K562 (cell line): ENCODE measurements around the gene EGR1. TPM values are rescaled to one million over a fixed set of nuclear protein-coding genes. Genes with fewer than 3 reads are reported as not detected.

Experiments used
- BRD4 ChIP-seq: fragments of 200-600 bp; sonication (generic); IDR thresholded peaks from 2 replicates; pipeline ENCODE4 v1.6.1; 2017; ENCODE audit warnings: inconsistent platforms
- CBFA2T2 ChIP-seq: fragments of 450-650 bp; conservative IDR thresholded peaks from 2 replicates; pipeline ENCODE4 v1.6.1; 2017; ENCODE audit warnings: mild to moderate bottlenecking
- CREB1 ChIP-seq, 2 experiments: sonication (generic) in 1 of 2; formaldehyde crosslinking in 1 of 2; IDR thresholded peaks; 2 replicates each; pipeline versions ENCODE4 v1.6.1 to v1.8.0; 2012 to 2022; ENCODE audit warnings: inconsistent platforms in 1 of 2, mild to moderate bottlenecking in 1 of 2, missing genetic modification reagents in 1 of 2, moderate library complexity in 1 of 2
- GTF2A2 ChIP-seq: IDR thresholded peaks from 2 replicates; pipeline ENCODE4 v1.6.1; 2016; ENCODE audit warnings: mild to moderate bottlenecking, missing genetic modification characterization, missing compliant biosample characterization
- HIVEP1 ChIP-seq: fragments of 250-450 bp; sonication (Bioruptor Pico); IDR thresholded peaks from 2 replicates; pipeline ENCODE4 v1.4.0; 2020; ENCODE audit warnings: mild to moderate bottlenecking
- NFYB ChIP-seq: IDR thresholded peaks from 2 replicates; pipeline ENCODE4 v1.6.1; 2011; ENCODE audit warnings: mild to moderate bottlenecking, moderate library complexity; ENCODE audit not compliant: insufficient read length; ENCODE audit errors: extremely low read depth
- POLR3G ChIP-seq: IDR thresholded peaks from 2 replicates; pipeline ENCODE4 v1.6.1; 2011; ENCODE audit not compliant: insufficient read length, insufficient replicate concordance; ENCODE audit errors: extremely low read depth
- SNRNP70 ChIP-seq: fragments of 200-400 bp; formaldehyde crosslinking; optimal IDR thresholded peaks from 2 replicates; pipeline ENCODE3; 2017; ENCODE audit warnings: low read depth, low read length
- STAT5B ChIP-seq: fragments of 250-450 bp; sonication (Bioruptor Pico); IDR thresholded peaks from 2 replicates; pipeline ENCODE4 v1.8.0; 2021; ENCODE audit warnings: mild to moderate bottlenecking, inconsistent platforms
- TBL1XR1 ChIP-seq, 2 experiments: IDR thresholded peaks; 2 replicates each; pipeline ENCODE4 v1.6.1; 2012; ENCODE audit warnings: improper control_type of control experiment in 2 of 2, low read length in 2 of 2, mild to moderate bottlenecking in 1 of 2
- TRIM28 ChIP-seq: fragments of 450-650 bp; IDR thresholded peaks from 2 replicates; pipeline ENCODE4 v1.6.1; 2017
- ZBED1 ChIP-seq: IDR thresholded peaks from 2 replicates; pipeline ENCODE4 v1.6.1; 2014
- ZKSCAN1 ChIP-seq: fragments of 150-350 bp; IDR thresholded peaks from 2 replicates; pipeline ENCODE4 v1.6.1; 2016; ENCODE audit warnings: low read depth, low read length
- ZNF143 ChIP-seq: sonication (generic); formaldehyde crosslinking; IDR thresholded peaks from 2 replicates; pipeline ENCODE4 v1.9.0; 2022; ENCODE audit warnings: mild to moderate bottlenecking, missing genetic modification reagents
- ZNF184 ChIP-seq: sonication (generic); formaldehyde crosslinking; IDR thresholded peaks from 2 replicates; pipeline ENCODE4 v1.5.0; 2020; ENCODE audit warnings: missing genetic modification reagents
- ZNF224 ChIP-seq: sonication (generic); formaldehyde crosslinking; IDR thresholded peaks from 2 replicates; pipeline ENCODE4 v1.8.0; 2022; ENCODE audit warnings: mild to moderate bottlenecking, missing genetic modification reagents
- ZNF740 ChIP-seq, 3 experiments: fragments of 200-800 bp in 1 of 3; sonication (Bioruptor generic) in 1 of 3; sonication (generic) in 1 of 3; formaldehyde crosslinking in 1 of 3; IDR thresholded peaks; 2 replicates each; pipeline versions ENCODE4 v1.6.1 to v1.8.0; 2016 to 2022; ENCODE audit warnings: mild to moderate bottlenecking in 2 of 3, missing compliant biosample characterization in 2 of 3, missing genetic modification characterization in 2 of 3, missing genetic modification reagents in 1 of 3
- polyA plus RNA-seq, 8 experiments: library from polyadenylated mRNA; depleted of rRNA in 4 of 8; stranded (reverse) in 5 of 8; unstranded in 3 of 8; fragments of >200 nt; fragmentation: Nextera tagmentation in 2 of 8; fragmentation: Illumina TruSeq in 1 of 8; extraction: Ambion mirVana in 2 of 8; extraction: Trizol in 1 of 8; gene quantifications; 2 replicates each; pipeline versions ENCODE4 v1.2.1 to v1.2.3, GENCODE V29; 2011 to 2014; ENCODE audit warnings: inconsistent platforms in 1 of 8, missing spikeins in 1 of 8
- total RNA-seq, 7 experiments: library from RNA; depleted of rRNA in 6 of 7; stranded (reverse); fragments of >200 nt in 6 of 7; fragmentation: Illumina TruSeq in 2 of 7; extraction: Trizol in 2 of 7; gene quantifications; 2 replicates each; pipeline versions ENCODE4 v1.2.1 to v1.2.3, GENCODE V29; 2011 to 2021; ENCODE audit warnings: low replicate concordance in 1 of 7
- TF ChIP-seq, protein P1 (sequence below): fragments of 250-450 bp; sonication (Bioruptor Pico); IDR thresholded peaks from 2 replicates; pipeline ENCODE4 v1.8.0; 2022; ENCODE audit warnings: inconsistent platforms, mild to moderate bottlenecking, moderate library complexity, borderline replicate concordance
- TF ChIP-seq, protein P2 (sequence below): fragments of 450-650 bp; IDR thresholded peaks from 2 replicates; pipeline ENCODE4 v1.6.1; 2017; ENCODE audit warnings: antibody characterized with exemption, mild to moderate bottlenecking
- TF ChIP-seq, protein P3 (sequence below): fragments of 250-450 bp; sonication (Bioruptor Pico); IDR thresholded peaks from 2 replicates; pipeline ENCODE4 v1.4.0; 2020; ENCODE audit warnings: mild to moderate bottlenecking

Gene EGR1
- total and polyA plus RNA-seq, 9 of the 15 experiments (the other 6 are each of a cell fraction or from before 2014, with no cell fraction given): 1.3 to 132 (median 21.5) TPM

GRCh38 chr5:138464388-138465260 lies 655 bp upstream of the EGR1 start (continued):
- TF ChIP-seq, protein P1, sequence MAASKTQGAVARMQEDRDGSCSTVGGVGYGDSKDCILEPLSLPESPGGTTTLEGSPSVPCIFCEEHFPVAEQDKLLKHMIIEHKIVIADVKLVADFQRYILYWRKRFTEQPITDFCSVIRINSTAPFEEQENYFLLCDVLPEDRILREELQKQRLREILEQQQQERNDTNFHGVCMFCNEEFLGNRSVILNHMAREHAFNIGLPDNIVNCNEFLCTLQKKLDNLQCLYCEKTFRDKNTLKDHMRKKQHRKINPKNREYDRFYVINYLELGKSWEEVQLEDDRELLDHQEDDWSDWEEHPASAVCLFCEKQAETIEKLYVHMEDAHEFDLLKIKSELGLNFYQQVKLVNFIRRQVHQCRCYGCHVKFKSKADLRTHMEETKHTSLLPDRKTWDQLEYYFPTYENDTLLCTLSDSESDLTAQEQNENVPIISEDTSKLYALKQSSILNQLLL (CRISPR knock-in tag): no peak
- TF ChIP-seq SNRNP70 (no peak), HIVEP1 (CRISPR knock-in tag) (no peak), ZNF224 (CRISPR knock-in tag) (no peak), STAT5B (no peak), ZBED1 (0 out of 2 replicates have a peak, but pooled peaks have one; percentile 16), CREB1 (IDR thresholded peaks at IDR 0.05) (no peak), CREB1 (CRISPR knock-in tag; IDR thresholded peaks at IDR 0.05) (no peak; the same call in 1 of the 2 replicates), ZNF143 (CRISPR knock-in tag) (peak; percentile 63; the same call in 1 of the 2 replicates), BRD4 (peak; percentile 79), NFYB (no peak), ZNF184 (CRISPR knock-in tag) (no peak), POLR3G (no peak), GTF2A2 (tag) (no peak), TRIM28 (no peak), ZKSCAN1 (peak; percentile 12), ZNF740 (CRISPR knock-in tag; IDR thresholded peaks at IDR 0.05) (no peak), ZNF740 (tag; IDR thresholded peaks at IDR 0.05) (no peak), CBFA2T2 (no peak), TBL1XR1 (IDR thresholded peaks at IDR 0.05; ENCODE audit: low read length in 2 of 2) (no peak; a peak in 1 of 4 replicates)
- TF ChIP-seq, protein P2, sequence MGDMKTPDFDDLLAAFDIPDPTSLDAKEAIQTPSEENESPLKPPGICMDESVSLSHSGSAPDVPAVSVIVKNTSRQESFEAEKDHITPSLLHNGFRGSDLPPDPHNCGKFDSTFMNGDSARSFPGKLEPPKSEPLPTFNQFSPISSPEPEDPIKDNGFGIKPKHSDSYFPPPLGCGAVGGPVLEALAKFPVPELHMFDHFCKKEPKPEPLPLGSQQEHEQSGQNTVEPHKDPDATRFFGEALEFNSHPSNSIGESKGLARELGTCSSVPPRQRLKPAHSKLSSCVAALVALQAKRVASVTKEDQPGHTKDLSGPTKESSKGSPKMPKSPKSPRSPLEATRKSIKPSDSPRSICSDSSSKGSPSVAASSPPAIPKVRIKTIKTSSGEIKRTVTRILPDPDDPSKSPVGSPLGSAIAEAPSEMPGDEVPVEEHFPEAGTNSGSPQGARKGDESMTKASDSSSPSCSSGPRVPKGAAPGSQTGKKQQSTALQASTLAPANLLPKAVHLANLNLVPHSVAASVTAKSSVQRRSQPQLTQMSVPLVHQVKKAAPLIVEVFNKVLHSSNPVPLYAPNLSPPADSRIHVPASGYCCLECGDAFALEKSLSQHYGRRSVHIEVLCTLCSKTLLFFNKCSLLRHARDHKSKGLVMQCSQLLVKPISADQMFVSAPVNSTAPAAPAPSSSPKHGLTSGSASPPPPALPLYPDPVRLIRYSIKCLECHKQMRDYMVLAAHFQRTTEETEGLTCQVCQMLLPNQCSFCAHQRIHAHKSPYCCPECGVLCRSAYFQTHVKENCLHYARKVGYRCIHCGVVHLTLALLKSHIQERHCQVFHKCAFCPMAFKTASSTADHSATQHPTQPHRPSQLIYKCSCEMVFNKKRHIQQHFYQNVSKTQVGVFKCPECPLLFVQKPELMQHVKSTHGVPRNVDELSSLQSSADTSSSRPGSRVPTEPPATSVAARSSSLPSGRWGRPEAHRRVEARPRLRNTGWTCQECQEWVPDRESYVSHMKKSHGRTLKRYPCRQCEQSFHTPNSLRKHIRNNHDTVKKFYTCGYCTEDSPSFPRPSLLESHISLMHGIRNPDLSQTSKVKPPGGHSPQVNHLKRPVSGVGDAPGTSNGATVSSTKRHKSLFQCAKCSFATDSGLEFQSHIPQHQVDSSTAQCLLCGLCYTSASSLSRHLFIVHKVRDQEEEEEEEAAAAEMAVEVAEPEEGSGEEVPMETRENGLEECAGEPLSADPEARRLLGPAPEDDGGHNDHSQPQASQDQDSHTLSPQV: no peak
- TF ChIP-seq, protein P3, sequence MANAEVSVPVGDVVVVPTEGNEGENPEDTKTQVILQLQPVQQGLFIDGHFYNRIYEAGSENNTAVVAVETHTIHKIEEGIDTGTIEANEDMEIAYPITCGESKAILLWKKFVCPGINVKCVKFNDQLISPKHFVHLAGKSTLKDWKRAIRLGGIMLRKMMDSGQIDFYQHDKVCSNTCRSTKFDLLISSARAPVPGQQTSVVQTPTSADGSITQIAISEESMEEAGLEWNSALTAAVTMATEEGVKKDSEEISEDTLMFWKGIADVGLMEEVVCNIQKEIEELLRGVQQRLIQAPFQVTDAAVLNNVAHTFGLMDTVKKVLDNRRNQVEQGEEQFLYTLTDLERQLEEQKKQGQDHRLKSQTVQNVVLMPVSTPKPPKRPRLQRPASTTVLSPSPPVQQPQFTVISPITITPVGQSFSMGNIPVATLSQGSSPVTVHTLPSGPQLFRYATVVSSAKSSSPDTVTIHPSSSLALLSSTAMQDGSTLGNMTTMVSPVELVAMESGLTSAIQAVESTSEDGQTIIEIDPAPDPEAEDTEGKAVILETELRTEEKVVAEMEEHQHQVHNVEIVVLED (CRISPR knock-in tag): no peak; the same call in 1 of the 2 replicates
